ENCODE measurements around the gene SLAMF7.
A peak's percentile ranks its signal among the peaks of the same experiment; 100 is the strongest.
"Not testable (repeated sequence)": the region's sequence is repeated elsewhere in the genome, so short reads cannot be mapped to it uniquely, and the experiment has no call there.

Gene SLAMF7, protein sequence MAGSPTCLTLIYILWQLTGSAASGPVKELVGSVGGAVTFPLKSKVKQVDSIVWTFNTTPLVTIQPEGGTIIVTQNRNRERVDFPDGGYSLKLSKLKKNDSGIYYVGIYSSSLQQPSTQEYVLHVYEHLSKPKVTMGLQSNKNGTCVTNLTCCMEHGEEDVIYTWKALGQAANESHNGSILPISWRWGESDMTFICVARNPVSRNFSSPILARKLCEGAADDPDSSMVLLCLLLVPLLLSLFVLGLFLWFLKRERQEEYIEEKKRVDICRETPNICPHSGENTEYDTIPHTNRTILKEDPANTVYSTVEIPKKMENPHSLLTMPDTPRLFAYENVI

DNA sequence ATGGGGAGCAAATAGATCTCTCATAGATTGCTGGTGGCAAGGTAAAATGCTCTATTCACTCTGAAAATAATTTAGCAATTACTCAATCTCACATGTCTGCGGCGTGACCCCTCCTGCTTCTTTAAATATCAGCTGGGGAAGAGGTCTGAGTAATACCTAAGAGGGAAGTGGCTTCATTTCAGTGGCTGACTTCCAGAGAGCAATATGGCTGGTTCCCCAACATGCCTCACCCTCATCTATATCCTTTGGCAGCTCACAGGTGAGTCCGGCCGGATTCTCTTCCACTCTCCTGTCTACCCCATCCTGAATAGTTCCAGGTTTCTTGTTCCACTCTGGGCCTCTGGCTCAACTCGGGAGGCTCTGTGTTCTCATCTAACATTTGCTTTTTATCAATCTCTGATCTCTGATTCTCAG is at the start of gene SLAMF7:
Gene SLAMF7 (plus strand): TSS at position 150 of the 414 bp plus-strand sequence. CDS start 55 bp downstream, at position 205.
- FAIRE-seq (peak; percentile 99), DNase-seq (ENCODE audit: insufficient read length, low spot score) (no peak)

DNA sequence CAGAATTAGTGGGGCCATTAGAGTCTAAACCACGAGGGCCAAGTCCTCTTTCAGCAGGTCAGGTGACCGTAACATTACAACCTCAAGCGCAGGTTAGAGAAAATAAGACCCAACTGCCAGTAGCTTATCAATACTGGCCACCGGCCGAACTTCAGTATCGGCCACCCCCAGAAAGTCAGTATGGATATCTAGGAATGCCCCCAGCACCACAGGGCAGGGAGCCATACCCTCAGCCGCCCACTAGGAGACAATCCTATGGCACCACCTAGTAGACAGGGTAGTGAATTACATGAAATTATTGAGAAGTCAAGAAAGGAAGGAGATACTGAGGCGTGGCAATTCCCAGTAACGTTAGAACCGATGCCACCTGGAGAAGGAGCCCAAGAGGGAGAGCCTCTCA is 46.7 kb upstream of the SLAMF7 start:
- FAIRE-seq; DNase-seq (ENCODE audit: insufficient read length, low spot score): not testable (repeated sequence)

DNA sequence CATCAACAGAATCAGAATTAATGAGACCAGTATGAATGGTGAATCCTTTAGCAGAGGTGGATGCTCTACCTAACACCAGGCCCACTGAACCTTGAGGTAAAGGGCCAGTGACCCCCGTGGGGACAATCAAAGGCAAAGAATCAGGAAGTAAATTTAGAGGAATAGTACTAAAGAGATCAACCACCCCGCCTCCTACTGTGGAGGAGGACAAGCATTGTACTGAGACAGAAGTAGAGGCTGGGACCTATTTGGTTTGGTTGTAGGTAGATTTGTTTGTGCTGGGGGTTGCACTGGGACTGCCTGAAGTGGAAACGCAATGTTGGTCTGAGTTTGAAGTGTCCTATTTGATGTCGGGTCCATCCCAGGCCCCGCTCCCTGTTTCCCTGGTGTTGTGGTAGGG is 36.9 kb upstream of the SLAMF7 start:
- DNase-seq (ENCODE audit: insufficient read length, low spot score) (no peak), FAIRE-seq (no peak)

DNA sequence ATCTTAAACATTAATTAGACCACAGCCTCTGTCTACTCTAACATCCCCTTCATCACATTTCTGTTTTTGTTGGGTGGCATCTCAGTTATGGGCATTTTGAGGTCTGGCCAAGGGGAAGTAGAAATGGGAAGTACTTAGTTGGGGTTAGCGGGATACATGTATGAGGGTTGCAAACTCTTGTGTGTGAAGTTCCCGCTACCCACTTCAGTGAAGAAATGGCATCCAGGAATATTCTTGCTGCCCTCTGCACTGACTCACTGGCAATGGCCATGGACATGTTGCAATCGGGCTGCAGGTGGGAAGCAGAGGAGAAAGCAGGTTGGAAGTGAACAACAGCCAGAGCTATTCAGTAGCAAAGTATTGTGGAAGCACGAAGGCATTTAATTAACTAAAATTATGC is 34.8 kb upstream of the SLAMF7 start:
- DNase-seq (ENCODE audit: insufficient read length, low spot score) = no peak
- peak; percentile 95 for FAIRE-seq

DNA sequence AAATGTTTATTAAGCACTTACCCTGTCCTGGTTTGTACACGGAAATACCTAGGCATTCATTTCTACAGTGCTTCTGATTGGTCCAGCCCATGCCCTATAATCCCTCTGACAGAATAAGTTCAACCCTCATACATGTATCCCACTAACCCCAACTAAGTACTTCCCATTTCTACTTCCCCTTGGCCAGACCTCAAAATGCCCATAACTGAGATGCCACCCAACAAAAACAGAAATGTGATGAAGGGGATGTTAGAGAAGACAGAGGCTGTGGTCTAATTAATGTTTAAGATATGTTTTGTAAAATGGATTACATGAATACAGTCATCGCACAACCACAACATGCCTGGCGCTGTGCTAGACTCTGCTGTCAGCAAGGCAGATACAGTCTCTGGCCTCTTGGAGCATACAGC is 33.8 kb upstream of the SLAMF7 start:
- not testable (repeated sequence) for DNase-seq (ENCODE audit: insufficient read length, low spot score)

DNA sequence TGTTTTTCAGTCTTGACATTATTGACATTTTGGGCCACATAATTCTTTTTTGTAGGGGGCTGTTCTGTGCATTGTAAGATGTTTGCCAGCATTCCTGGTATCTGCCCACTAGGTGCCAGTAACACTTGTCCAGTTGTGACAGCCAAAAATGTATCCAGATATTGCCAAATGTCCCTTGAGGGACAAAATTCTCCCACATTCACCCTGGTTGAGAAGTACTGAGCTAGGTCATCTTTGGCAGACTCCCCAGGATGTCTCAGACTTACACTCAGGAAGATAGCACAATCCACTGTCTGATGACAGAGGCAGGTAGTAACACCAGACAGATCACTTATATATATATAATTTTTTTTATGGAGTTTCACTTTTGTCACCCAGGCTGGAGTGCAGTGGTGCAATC is 33.3 kb upstream of the SLAMF7 start:
- DNase-seq (ENCODE audit: insufficient read length, low spot score) = no peak
- peak; percentile 23 for FAIRE-seq

More for the DNA sequence above, 33.8 kb upstream of the SLAMF7 start:
- FAIRE-seq = peak; percentile 95

DNA sequence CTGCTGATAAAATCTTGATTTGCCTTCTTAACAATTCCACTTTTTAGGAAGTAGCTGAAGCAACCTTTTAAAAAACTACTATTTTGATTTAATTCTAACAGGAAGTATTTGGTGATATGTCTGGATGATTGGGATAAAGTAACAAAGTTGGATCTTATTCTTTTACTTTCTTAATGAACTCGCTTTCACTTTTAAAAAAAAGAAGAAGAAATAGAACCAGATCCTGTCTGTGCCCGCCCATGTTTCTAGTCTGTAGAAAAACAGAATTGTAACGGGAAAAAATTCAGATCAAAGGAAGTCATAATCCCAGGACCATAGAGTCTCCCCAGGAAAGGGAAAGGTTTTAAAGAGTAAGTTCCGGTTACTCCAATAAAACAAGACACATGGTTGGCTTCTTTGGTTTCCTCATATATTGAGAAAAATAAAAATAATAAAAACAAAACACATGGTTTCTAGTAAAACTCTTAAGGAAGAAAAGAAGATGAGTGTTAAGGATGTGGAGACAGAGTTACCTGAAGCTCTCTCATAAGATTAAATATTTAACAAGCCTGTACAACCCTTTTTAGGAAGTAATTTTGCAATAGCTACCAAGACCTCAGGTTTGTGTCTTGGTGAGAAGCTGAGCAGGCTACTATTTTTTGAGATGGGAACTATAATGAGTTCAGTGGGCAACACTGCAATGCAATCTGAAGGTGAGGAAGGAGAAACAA is 32.4 kb upstream of the SLAMF7 start:
- FAIRE-seq = peak; percentile 56
- no peak for DNase-seq (ENCODE audit: insufficient read length, low spot score)

DNA sequence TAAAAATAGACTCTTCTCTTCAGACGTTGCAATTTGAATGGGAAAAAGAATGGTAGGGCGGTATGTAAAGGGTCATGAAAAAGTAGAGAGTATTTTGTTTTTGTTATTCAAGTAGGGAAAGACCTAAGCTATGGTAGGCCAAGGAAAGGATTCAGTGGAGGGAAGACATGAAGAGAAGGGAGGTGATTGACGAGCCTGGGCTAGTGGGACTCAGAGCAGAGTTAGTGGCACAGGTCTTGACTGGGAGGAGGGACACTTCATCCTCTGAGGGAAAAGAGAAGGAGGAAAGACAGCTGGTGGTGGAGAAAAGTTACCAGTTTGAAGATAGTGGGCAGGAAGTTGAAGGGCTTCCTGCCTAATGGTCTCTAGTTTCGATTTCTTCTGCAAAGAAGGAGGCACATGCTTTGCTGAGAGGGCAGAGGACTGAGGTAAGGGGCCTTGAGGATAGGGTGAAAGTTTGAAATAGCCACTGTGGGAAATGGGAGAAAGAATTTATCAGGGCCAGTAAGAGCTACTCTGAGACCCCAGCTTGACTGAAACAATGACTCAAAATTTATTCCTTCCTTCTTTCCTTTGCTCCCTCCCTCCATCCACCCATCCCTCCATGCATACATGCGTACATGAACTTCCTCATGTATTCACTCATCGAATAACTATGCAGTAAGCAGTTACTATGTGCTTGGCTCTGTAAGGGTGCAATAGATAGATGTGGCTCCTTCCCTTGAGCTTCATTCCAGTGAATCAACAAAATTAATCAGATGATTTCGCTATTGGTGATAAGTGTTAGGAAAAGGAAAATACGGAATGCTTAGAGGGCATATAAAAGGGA is 31.6 kb upstream of the SLAMF7 start:
- FAIRE-seq = peak; percentile 100

DNA sequence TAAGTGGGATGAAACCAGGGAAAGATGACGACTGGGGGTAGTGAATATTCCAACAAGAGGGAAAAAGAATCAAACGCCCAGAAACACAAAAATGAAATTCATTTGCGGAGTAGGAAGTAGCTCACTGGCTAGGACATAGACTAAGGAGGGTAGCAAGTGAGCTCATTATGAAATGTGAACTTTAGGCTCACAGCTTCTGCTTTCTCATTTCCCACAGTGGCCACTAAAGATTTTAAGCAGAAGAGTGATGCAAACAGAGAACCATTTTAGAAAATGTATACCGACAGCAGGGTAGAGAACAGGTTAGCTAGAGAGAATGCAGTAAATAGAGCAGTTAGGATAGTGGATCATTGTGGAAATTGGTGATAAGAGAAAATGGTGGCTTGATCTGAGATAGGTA is 30.9 kb upstream of the SLAMF7 start:
- DNase-seq (ENCODE audit: insufficient read length, low spot score) (no peak), FAIRE-seq (no peak)

More for the DNA sequence above, 31.6 kb upstream of the SLAMF7 start:
- DNase-seq (ENCODE audit: insufficient read length, low spot score) = no peak

DNA sequence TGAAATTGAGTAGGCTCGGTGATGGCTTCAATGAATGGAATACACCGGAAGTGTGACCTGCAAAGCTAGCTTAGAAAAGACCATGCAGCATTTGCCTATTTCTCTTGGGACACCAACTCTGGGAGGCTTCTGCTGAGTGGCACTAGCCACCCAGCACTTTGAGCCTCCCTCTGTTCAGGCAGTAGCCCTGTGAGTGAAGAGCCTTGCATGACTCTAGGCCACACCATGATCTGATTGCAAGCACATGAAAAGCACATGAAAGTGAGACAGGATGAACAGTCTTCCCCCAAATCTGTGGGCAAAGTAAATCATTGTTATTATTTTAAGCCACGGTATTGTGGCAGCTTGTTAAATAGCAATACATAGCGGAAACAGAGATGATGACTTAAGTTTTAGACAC is 30.2 kb upstream of the SLAMF7 start:
- FAIRE-seq = no peak
- no peak for DNase-seq (ENCODE audit: insufficient read length, low spot score)

DNA sequence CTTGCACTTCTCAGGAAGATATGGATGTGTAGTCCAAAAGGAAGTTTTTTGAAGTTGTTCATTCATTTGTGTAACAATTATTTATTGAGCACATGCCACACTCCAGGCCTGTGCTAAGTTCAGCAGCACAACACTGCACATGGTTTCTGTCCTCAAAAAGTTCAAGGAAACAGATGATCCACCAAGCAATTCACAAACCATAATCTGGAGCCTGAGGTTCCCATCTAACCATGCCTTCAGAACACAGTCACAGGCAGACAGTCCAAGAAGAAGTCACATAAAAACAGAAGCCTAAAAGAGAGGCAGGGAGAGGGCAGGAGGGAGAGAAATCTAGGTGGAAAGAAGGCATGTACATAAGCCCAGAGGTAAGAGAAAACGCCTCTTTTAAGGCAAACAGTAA is 29.3 kb upstream of the SLAMF7 start:
- FAIRE-seq (no peak), DNase-seq (ENCODE audit: insufficient read length, low spot score) (no peak)

DNA sequence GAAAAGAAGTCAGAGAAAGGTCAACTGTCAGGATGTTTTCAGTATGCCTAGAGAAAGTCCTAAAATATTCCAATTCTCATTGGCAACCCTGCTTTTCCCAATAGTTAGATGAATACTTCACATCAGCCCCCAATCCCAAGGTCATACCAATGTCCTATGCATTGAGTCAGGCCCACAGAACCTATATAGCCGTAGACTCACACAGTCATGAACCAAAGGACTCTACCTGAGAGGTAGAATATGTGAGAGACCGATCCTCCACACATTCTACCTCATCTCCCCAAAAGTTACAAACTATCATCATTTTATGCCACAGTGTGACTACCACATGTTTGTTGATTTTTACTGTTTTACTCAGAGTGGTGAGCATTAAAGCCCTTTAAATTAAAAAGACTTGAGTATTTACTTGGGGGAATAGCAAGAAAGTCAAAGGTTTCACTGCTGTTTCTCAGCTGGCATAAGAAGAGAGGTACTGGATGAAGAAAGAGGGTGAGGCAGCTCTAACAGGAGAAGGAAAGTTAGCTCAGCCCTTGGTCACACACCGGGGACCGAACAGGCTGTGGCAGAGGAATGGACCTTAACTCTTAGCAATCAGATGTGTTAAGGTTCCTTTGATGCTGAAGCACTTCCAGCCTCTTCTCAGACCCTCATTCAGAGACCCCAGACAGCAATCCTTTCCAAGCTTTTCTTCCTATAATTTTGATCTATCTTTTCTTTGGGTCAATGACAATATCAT is 28.4 kb upstream of the SLAMF7 start:
- no peak for DNase-seq (ENCODE audit: insufficient read length, low spot score)
- FAIRE-seq = no peak

DNA sequence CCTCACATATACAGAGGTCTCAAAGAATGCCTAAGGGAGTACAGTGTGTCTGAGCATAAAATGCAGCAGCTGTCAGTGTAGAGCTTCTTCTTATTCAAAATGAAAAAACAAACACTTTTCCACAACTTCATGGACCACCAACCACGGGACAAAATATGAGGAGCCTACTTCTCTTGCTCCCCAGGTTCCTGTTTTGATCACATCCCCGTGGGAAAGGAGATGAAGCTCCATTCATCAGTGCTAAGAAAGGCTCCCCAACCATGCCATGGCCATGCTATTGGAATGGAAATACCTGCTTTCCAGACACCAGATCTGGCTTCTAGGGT is 27.8 kb upstream of the SLAMF7 start:
- no peak for FAIRE-seq
- DNase-seq (ENCODE audit: insufficient read length, low spot score) = no peak

DNA sequence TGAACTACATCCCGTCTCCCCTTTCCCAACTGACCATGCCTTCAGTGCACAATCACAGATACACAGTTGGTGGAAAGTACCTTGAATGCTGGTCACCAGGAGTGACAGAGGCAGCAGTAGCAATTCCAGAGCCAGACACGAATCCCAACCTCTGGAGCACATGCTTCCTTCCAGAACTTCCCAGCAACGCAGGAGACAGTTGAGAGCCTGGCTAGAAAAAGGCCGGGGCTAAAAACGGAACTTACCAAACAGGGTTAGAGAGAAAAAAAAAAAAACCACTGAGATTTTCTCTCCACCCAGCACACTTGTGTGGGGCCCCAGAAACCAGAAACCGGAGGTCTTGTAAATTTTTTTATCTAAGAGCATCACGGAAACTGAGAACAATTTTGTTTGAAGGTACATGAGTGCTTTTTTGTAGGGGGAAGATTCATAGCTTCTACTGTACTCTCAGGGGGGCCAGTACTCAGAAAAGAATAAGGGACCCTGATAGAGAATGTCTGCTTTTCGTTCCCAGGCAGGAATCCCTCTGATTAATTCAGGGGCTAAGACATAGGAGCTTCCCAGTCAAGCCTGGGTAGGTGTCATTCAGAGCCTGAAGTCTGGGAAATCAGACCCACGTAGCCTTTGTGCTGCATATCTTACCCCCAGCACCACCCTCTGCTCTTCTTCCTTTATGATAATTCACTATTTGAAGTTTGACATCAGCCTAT is 27.3 kb upstream of the SLAMF7 start, which contains the start of gene CD48:
Gene CD48 (minus strand): TSS at position 221 of the 710 bp plus-strand sequence. CDS start 59 bp downstream, at position 162.
- no peak for DNase-seq (ENCODE audit: insufficient read length, low spot score)
- peak; percentile 98 for FAIRE-seq

DNA sequence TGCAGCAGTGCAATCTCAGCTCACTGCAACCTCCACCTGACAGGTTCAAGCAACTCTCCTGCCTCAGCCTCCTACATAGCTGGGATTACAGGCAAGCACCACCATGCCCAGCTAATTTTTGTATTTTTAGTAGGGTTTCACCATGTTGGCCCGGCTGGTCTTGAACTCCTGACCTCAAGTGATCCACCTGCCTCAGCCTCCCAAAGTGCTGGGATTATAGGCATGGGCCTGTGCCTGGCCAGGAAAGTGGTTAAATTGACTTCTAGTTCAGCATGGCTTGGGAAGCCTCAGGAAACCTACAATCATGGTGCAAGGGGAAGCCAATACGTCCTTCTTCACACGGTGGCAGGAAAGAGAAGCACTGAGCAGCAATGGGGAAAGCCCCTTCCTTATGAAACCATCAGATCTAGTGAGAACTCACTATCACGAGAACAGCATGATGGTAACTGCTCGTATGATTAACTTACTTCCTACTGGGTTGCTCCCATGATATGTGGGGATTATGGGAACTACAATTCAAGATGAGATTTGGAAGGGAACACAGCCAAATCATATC is 26.4 kb upstream of the SLAMF7 start:
- FAIRE-seq = peak; percentile 100
- DNase-seq (ENCODE audit: insufficient read length, low spot score) = not testable (repeated sequence)

DNA sequence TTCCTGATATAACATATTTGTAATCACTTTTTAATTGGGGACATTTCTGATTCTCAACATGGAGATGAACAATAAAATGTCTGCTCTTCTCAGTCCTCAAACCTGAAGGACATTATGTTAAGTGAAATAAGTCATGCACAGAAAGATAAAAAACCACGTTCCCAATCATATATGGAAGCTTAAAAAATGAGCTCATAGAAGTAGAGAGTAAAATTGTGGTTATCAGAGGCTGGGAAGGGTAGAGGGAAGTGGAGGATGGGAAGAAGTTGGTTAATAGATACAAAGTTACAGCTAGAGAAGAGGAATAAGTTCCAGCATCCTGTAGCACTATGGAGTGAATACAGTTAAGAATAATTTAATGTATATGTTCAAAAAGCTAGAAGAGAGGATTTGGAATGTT is 25.9 kb upstream of the SLAMF7 start:
- DNase-seq (ENCODE audit: insufficient read length, low spot score) = no peak
- FAIRE-seq = no peak

DNA sequence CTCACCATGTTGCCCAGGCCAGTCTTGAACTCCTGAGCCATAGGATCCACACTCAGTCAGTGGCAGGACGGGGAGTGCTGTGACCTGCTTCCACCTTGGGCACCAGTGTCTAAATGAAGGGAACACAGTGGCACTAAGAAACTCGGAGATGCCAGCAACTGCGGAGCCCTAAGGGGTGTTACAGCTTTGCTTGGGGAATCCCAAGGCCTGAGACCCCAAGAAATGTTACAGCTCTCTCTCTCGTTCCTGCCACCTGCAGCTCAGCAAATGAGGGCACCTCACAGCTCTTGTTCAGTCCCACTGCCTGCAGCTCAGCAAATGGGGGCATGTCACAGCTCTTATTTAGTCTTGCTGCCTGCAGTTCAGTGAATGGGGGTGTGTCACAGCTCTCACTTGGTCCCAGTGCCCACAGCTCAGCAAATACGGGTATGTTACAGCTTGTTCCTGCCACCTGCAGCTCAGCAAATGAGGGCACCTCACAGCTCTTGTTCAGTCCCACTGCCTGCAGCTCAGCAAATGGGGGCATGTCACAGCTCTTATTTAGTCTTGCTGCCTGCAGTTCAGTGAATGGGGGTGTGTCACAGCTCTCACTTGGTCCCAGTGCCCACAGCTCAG is 24.9 kb upstream of the SLAMF7 start:
- DNase-seq (ENCODE audit: insufficient read length, low spot score) = not testable (repeated sequence)
- peak; percentile 94 for FAIRE-seq

DNA sequence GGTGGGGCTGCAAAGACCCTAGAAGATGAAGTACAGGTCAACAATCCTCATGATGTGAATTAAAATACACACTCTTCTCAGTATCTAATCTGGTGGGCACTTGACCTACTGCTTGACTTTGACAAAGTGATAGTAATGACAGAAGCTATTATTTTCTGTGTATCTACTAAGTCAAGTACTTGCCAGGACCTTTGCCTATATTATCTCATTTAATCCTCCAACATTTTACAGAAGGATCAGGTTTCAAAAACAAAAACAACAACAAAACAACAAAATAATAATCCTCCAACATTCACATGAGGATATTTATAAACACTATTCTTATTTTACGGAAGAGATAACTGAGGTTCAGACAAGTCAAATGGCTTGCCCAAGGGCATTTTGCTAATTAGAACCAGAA is 23.0 kb upstream of the SLAMF7 start:
- DNase-seq (ENCODE audit: insufficient read length, low spot score) (no peak), FAIRE-seq (peak; percentile 57)

DNA sequence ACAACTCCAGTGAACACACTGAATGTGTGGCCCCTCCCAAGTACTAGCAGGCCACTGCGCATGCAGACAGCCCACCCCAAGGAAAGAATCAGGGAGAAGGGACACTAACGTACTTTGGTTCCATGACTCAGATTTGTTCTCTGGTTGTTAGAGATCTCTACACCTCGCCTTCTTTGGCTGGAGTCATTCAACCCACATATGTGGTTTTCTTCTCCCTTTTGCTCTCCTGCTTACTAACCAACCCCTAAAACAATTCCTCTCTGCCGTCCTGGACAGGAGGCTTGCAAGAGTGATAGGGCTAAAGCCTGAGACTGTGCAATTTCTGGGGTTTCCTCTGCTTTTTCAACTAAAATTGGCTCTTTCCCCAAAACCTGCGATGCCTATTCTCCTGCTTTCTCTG is 21.7 kb upstream of the SLAMF7 start:
- DNase-seq (ENCODE audit: insufficient read length, low spot score) = no peak
- FAIRE-seq = no peak
